H1 (cell line): Measurements from ENCODE around the gene MYO16. TPM values are rescaled to one million over a fixed set of nuclear protein-coding genes. Genes with fewer than 3 reads are reported as not detected.

Experiments used
- CTCF ChIA-PET: fragments of 300-600 bp; sonication (Branson Sonifier 250); formaldehyde crosslinking; loops from one replicate; lab custom pipeline; 2021; ENCODE audit not compliant: partially characterized antibody; lab: Charles Lee
- POLR2A ChIA-PET: fragments of 300-600 bp; sonication (Branson Sonifier 250); formaldehyde crosslinking; loops from one replicate; lab custom pipeline; 2021; ENCODE audit warnings: inconsistent platforms; ENCODE audit not compliant: partially characterized antibody; lab: Charles Lee
- DNase-seq, 2 experiments: peaks; one replicate each; pipeline versions ENCODE4 v3.0.0 to v3.0.0-alpha.2; 2010 to 2022; ENCODE audit warnings: low spot score in 2 of 2, low read depth in 1 of 2, mixed read lengths in 1 of 2
- FAIRE-seq: peaks from 2 replicates; lab custom pipeline; 2011; peaks lifted over from hg19 to GRCh38; lab: Jason Lieb, UNC
- H2AFZ ChIP-seq: 2 replicates; pipeline ENCODE4 v1.8.1; 2012; ENCODE audit warnings: low read length, inconsistent platforms
- H2AK5ac ChIP-seq: 2 replicates; pipeline ENCODE4 v1.6.1; 2013; ENCODE audit warnings: low read depth, low read length
- H2BK120ac ChIP-seq: replicated peaks from 2 replicates; pipeline ENCODE3; 2013; ENCODE audit warnings: low read depth, low read length, inconsistent platforms
- H2BK12ac ChIP-seq: 2 replicates; pipeline ENCODE4 v1.6.1; 2013; ENCODE audit warnings: low read depth, low read length
- H2BK15ac ChIP-seq: 2 replicates; pipeline ENCODE4 v1.6.1; 2013; ENCODE audit warnings: low read length
- H2BK20ac ChIP-seq: 2 replicates; pipeline ENCODE4 v1.6.1; 2013; ENCODE audit warnings: low read length
- H2BK5ac ChIP-seq: 2 replicates; pipeline ENCODE4 v1.6.1; 2013; ENCODE audit warnings: low read depth, low read length
- H3K14ac ChIP-seq: 2 replicates; pipeline ENCODE4 v1.6.1; 2013; ENCODE audit warnings: inconsistent platforms; ENCODE audit not compliant: insufficient read length
- H3K18ac ChIP-seq: 2 replicates; pipeline ENCODE4 v1.6.1; 2013; ENCODE audit warnings: low read length; ENCODE audit errors: extremely low read depth
- H3K23ac ChIP-seq: 2 replicates; pipeline ENCODE4 v1.6.1; 2013; ENCODE audit warnings: inconsistent platforms; ENCODE audit not compliant: insufficient read length
- H3K23me2 ChIP-seq: 2 replicates; pipeline ENCODE4 v1.6.1; 2013; ENCODE audit warnings: low read depth, low read length
- H3K27ac ChIP-seq: 2 replicates; pipeline ENCODE4 v1.6.1; 2011; ENCODE audit warnings: low read depth, low read length, inconsistent platforms
- H3K27me3 ChIP-seq, 4 experiments: replicated peaks in 1 of 4; 1 replicate in 1 of 4; 2 replicates in 3 of 4; pipeline versions ENCODE4 v1.6.1 to v1.8.1; 2011 to 2013; ENCODE audit warnings: low read length in 3 of 4, mild to moderate bottlenecking in 3 of 4, inconsistent platforms in 2 of 4, mixed read lengths in 2 of 4, moderate library complexity in 1 of 4; ENCODE audit not compliant: control insufficient read depth in 3 of 4, insufficient read depth in 3 of 4; ENCODE audit errors: extremely low read depth in 1 of 4
- H3K36me3 ChIP-seq, 4 experiments: 2 replicates each; pipeline versions ENCODE4 v1.6.1 to v1.8.1; 2011 to 2013; ENCODE audit warnings: mild to moderate bottlenecking in 4 of 4, low read length in 3 of 4, moderate library complexity in 2 of 4, control low read depth in 1 of 4, inconsistent platforms in 1 of 4; ENCODE audit not compliant: insufficient read depth in 4 of 4, control insufficient read depth in 2 of 4
- H3K4ac ChIP-seq: replicated peaks from 2 replicates; pipeline ENCODE3; 2013; ENCODE audit warnings: low read length, low read depth, mixed read lengths, inconsistent platforms; ENCODE audit not compliant: insufficient read length
- H3K4me1 ChIP-seq, 4 experiments: replicated peaks in 1 of 4; 1 replicate in 1 of 4; 2 replicates in 3 of 4; pipeline versions ENCODE4 v1.6.1 to v1.8.1; 2011 to 2013; ENCODE audit warnings: low read length in 3 of 4, inconsistent platforms in 2 of 4, mixed read lengths in 1 of 4; ENCODE audit not compliant: insufficient read depth in 4 of 4, control insufficient read depth in 3 of 4
- H3K4me2 ChIP-seq, 2 experiments: 2 replicates each; pipeline versions ENCODE4 v1.6.1 to v1.8.1; 2011 to 2013; ENCODE audit warnings: low read depth in 2 of 2, low read length in 2 of 2, control low read depth in 1 of 2, inconsistent platforms in 1 of 2, mild to moderate bottlenecking in 1 of 2; ENCODE audit not compliant: insufficient read depth in 1 of 2
- H3K4me3 ChIP-seq, 4 experiments: fragments of 200-600, 300-600 bp in 1 of 4; sonication (generic), shearing (Covaris generic), sonication (Bioruptor Twin) in 1 of 4; 2 replicates each; pipeline versions ENCODE4 v1.5.1 to v1.8.1; 2011 to 2016; ENCODE audit warnings: low read length in 4 of 4, low read depth in 3 of 4, control low read depth in 2 of 4, inconsistent platforms in 2 of 4, mild to moderate bottlenecking in 2 of 4, mixed read lengths in 1 of 4, moderate library complexity in 1 of 4; ENCODE audit not compliant: insufficient read depth in 2 of 4; ENCODE audit errors: extremely low read depth in 1 of 4
- H3K56ac ChIP-seq: replicated peaks from 2 replicates; pipeline ENCODE3; 2013; ENCODE audit warnings: low read depth, mild to moderate bottlenecking, mixed read lengths, low read length, inconsistent platforms; ENCODE audit not compliant: insufficient read length
- H3K79me1 ChIP-seq: 2 replicates; pipeline ENCODE4 v1.6.1; 2013; ENCODE audit warnings: low read depth, low read length, control low read depth
- H3K79me2 ChIP-seq, 2 experiments: 2 replicates each; pipeline versions ENCODE4 v1.6.1 to v1.8.1; 2012 to 2013; ENCODE audit warnings: low read length in 2 of 2, mild to moderate bottlenecking in 2 of 2, inconsistent platforms in 1 of 2; ENCODE audit not compliant: insufficient read depth in 2 of 2, control insufficient read depth in 1 of 2
- H3K9ac ChIP-seq, 4 experiments: replicated peaks in 1 of 4; 1 replicate in 1 of 4; 2 replicates in 3 of 4; pipeline versions ENCODE4 v1.6.1 to v1.8.1; 2011 to 2013; ENCODE audit warnings: low read depth in 3 of 4, low read length in 3 of 4, control low read depth in 2 of 4, mild to moderate bottlenecking in 2 of 4, moderate library complexity in 2 of 4, inconsistent platforms in 1 of 4; ENCODE audit errors: extremely low read depth in 1 of 4
- H3K9me3 ChIP-seq, 2 experiments: 2 replicates each; pipeline versions ENCODE4 v1.6.1 to v1.8.1; 2012 to 2013; ENCODE audit warnings: mild to moderate bottlenecking in 2 of 2, moderate library complexity in 2 of 2, control low read depth in 1 of 2, inconsistent platforms in 1 of 2, low read depth in 1 of 2, low read length in 1 of 2, mixed read lengths in 1 of 2; ENCODE audit not compliant: insufficient read depth in 2 of 2
- H4K20me1 ChIP-seq, 2 experiments: replicated peaks in 1 of 2; 2 replicates each; pipeline versions ENCODE3 to v1.8.1; 2011 to 2013; ENCODE audit warnings: inconsistent platforms in 2 of 2, low read length in 2 of 2, mild to moderate bottlenecking in 1 of 2; ENCODE audit not compliant: insufficient read depth in 2 of 2, control insufficient read depth in 1 of 2
- H4K5ac ChIP-seq: 2 replicates; pipeline ENCODE4 v1.6.1; 2013; ENCODE audit warnings: low read length, low read depth, mixed read lengths, inconsistent platforms; ENCODE audit not compliant: insufficient read length
- H4K8ac ChIP-seq: 2 replicates; pipeline ENCODE4 v1.8.0; 2013; ENCODE audit warnings: mild to moderate bottlenecking, moderate library complexity, low read length, inconsistent platforms; ENCODE audit not compliant: insufficient read depth; ENCODE audit errors: extremely low read depth
- H4K91ac ChIP-seq: replicated peaks from 2 replicates; pipeline ENCODE3; 2013; ENCODE audit warnings: low read length, mixed read lengths, inconsistent platforms; ENCODE audit not compliant: insufficient read length
- ASH2L ChIP-seq: fragments of 200-600, 300-600 bp; sonication (generic); IDR thresholded peaks from one replicate; pipeline ENCODE4 v1.7.1; 2017; ENCODE audit warnings: low read length
- CBX5 ChIP-seq: fragments of 300-800, 300-1000 bp; sonication (generic); IDR thresholded peaks from 2 replicates; pipeline ENCODE4 v1.7.1; 2016; ENCODE audit warnings: antibody characterized with exemption, low read length, low read depth
- CTCF ChIP-seq, 3 experiments: IDR thresholded peaks; 1 replicate in 2 of 3; 2 replicates in 1 of 3; pipeline versions ENCODE4 v1.5.1 to v1.6.1; 2011; ENCODE audit warnings: low read length in 3 of 3, mild to moderate bottlenecking in 3 of 3, inconsistent platforms in 2 of 3, low read depth in 1 of 3, moderate library complexity in 1 of 3; ENCODE audit not compliant: insufficient read depth in 1 of 3; ENCODE audit errors: control extremely low read depth in 1 of 3
- KDM4A ChIP-seq: IDR thresholded peaks from one replicate; pipeline ENCODE4 v1.7.1; 2012; ENCODE audit warnings: low read depth, mild to moderate bottlenecking, moderate library complexity, low read length, inconsistent platforms; ENCODE audit not compliant: severe bottlenecking
- POU5F1 ChIP-seq: IDR thresholded peaks from 2 replicates; pipeline ENCODE4 v1.6.1; 2011; ENCODE audit warnings: low read depth, mild to moderate bottlenecking, low read length, moderate library complexity
- TAF7 ChIP-seq: optimal IDR thresholded peaks from 2 replicates; pipeline ENCODE3; 2011; ENCODE audit warnings: low read depth, mild to moderate bottlenecking, inconsistent platforms, low read length, moderate library complexity, borderline replicate concordance
- TBP ChIP-seq: IDR thresholded peaks from 2 replicates; pipeline ENCODE4 v1.6.1; 2011; ENCODE audit warnings: low read depth, low read length, improper control_type of control experiment
- TEAD4 ChIP-seq: IDR thresholded peaks from 2 replicates; pipeline ENCODE4 v1.6.1; 2012; ENCODE audit warnings: low read depth, low read length, inconsistent platforms, mixed read lengths
- USF2 ChIP-seq: IDR thresholded peaks from 2 replicates; pipeline ENCODE4 v1.6.1; 2011; ENCODE audit warnings: low read length, improper control_type of control experiment
- WGBS, 2 experiments: shearing (Covaris generic) in 1 of 2; methylation state at CpG; one replicate each; pipeline versions ENCODE4 v1.1.6 to v1.1.7; 2013 to 2015; ENCODE audit warnings: low lambda C conversion rate in 2 of 2, mixed read lengths in 2 of 2, inconsistent platforms in 1 of 2, low coverage in 1 of 2, missing lambda C conversion rate in 1 of 2; ENCODE audit not compliant: insufficient replicate concordance in 2 of 2, insufficient coverage in 1 of 2, insufficient read length in 1 of 2; ENCODE audit errors: extremely low coverage in 1 of 2, missing lambda C conversion rate in 1 of 2; 5-methylcytosine and 5-hydroxymethylcytosine counted together
- polyA plus RNA-seq, 7 experiments: library from polyadenylated mRNA; depleted of rRNA in 3 of 7; stranded (reverse) in 5 of 7; unstranded in 2 of 7; fragments of >200 nt in 5 of 7; fragments of 200-250 nt in 2 of 7; gene quantifications; 1 replicate in 5 of 7; 2 replicates in 1 of 7; 4 replicates in 1 of 7; pipeline versions ENCODE4 v1.2.1 to v1.2.3, GENCODE V29; 2011 to 2013; ENCODE audit warnings: missing spikeins in 2 of 7, mixed read lengths in 2 of 7
- total RNA-seq: library from RNA; stranded (reverse); fragmentation: NEBNext Ultra II Directional; extraction: Animal tissue kit (Norgen Biotek cat#: 25700); gene quantifications from 2 replicates; pipeline ENCODE4 v1.2.1, GENCODE V29; 2021

MYO16 gene
- total and polyA plus RNA-seq, 2 of the 8 experiments (the other 6 are each of a cell fraction or from before 2014, with no cell fraction given) = 0.02 to 0.22 TPM

- Histone ChIP-seq H2BK120ac (no peak overlapping the region), H2AFZ (peak overlapping the region; percentile 70), H3K4me1 (no peaks in the 10 kb centered on the region), H3K9ac (no peak overlapping the region), H3K23me2 (no peaks in the 10 kb centered on the region), H3K36me3 (no peaks in the 10 kb centered on the region), H4K5ac (no peak overlapping the region), H3K4me2 (no peak overlapping the region), H4K8ac (no peak overlapping the region), H4K91ac (no peak overlapping the region), H4K20me1 (no peaks in the 10 kb centered on the region), H3K79me1 (no peaks in the 10 kb centered on the region), H3K4me3 (no peak overlapping the region), H3K4ac (no peak overlapping the region), H2BK5ac (no peak overlapping the region), H2BK12ac (0 out of 2 replicates have a peak overlapping the region, but pooled peaks have one; percentile 50), H3K27me3 (no peaks in the 10 kb centered on the region), H3K79me2 (no peaks in the 10 kb centered on the region), H3K14ac (no peak overlapping the region), H3K23ac (no peak overlapping the region), H3K27ac (no peak overlapping the region), H3K9me3 (no peaks in the 10 kb centered on the region), H2AK5ac (no peak overlapping the region), H3K56ac (no peak overlapping the region), H2BK15ac (no peak overlapping the region), H3K18ac (no peak overlapping the region), H2BK20ac (no peak overlapping the region)
- ChIA-PET POLR2A (no interaction called here), CTCF (no interaction called here)
- DNase-seq = no peak
- 91 to 100% methylated on average over 1 to 10 of the region's 10 CpGs for WGBS, 2 experiments
- no peak for FAIRE-seq
- TF ChIP-seq KDM4A = no peak
- TF ChIP-seq TAF7 = no peak
- TF ChIP-seq TBP = no peak
- no peak for TF ChIP-seq TEAD4
- TF ChIP-seq ASH2L = no peak
- no peak for TF ChIP-seq POU5F1
- TF ChIP-seq CTCF (IDR thresholded peaks at IDR 0.05; ENCODE audit: control extremely low read depth in 1 of 3, insufficient read depth in 1 of 3, low read depth in 1 of 3, low read length in 3 of 3) = no peak
- TF ChIP-seq CBX5 = no peak
- TF ChIP-seq USF2 = no peak
These were observed 140.0 kb downstream of the MYO16 start for GRCh38 chr13:108769213-108770070.
